Fibroblast of skin of scalp (primary cell): Measurements from ENCODE around the gene FOLR1.

Experiments
- DNase-seq: peaks from one replicate; pipeline ENCODE4 v3.0.0-alpha.2; 2013

Gene FOLR1

GRCh38 chr11:72224564-72225410 lies 32.8 kb downstream of the FOLR1 start, which contains the start of gene INPPL1:
TSS of gene INPPL1 (plus strand) at chr11:72224767. CDS start at chr11:72224985, 218 bp downstream.
- peak; percentile 46 for DNase-seq

GRCh38 chr11:72225411-72225951 lies 33.5 kb downstream of the FOLR1 start:
- DNase-seq: no peak

- DNase-seq: no peak
Observed at GRCh38 chr11:72226701-72227100, 34.8 kb downstream of the FOLR1 start.

GRCh38 chr11:72227316-72228228 lies 35.6 kb downstream of the FOLR1 start:
- peak; percentile 54 for DNase-seq

GRCh38 chr11:72228229-72228843 lies 36.4 kb downstream of the FOLR1 start:
- no peak for DNase-seq

GRCh38 chr11:72228844-72229231 lies 36.9 kb downstream of the FOLR1 start:
- DNase-seq: no peak

GRCh38 chr11:72229336-72229924 lies 37.5 kb downstream of the FOLR1 start:
- no peak for DNase-seq

GRCh38 chr11:72229925-72230763 lies 38.2 kb downstream of the FOLR1 start:
- no peak for DNase-seq

GRCh38 chr11:72230764-72231365 lies 38.9 kb downstream of the FOLR1 start:
- DNase-seq: no peak

GRCh38 chr11:72231396-72232259 lies 39.7 kb downstream of the FOLR1 start:
- no peak for DNase-seq

- no peak for DNase-seq
Observed at GRCh38 chr11:72232260-72233055, 40.5 kb downstream of the FOLR1 start.

- DNase-seq: no peak
Observed at GRCh38 chr11:72233056-72233772, 41.3 kb downstream of the FOLR1 start.

- no peak for DNase-seq
Observed at GRCh38 chr11:72233773-72234513, 42.0 kb downstream of the FOLR1 start.

- no peak for DNase-seq
Observed at GRCh38 chr11:72234514-72234830, 42.5 kb downstream of the FOLR1 start.

GRCh38 chr11:72234920-72235319 lies 43.0 kb downstream of the FOLR1 start:
- DNase-seq: no peak

GRCh38 chr11:72235351-72236057 lies 43.6 kb downstream of the FOLR1 start:
- no peak for DNase-seq

- DNase-seq: no peak
Observed at GRCh38 chr11:72236083-72236697, 44.2 kb downstream of the FOLR1 start.
